ENCODE measurements around the gene MISP3. TPM values are rescaled to one million over a fixed set of nuclear protein-coding genes. Genes with fewer than 3 reads are reported as not detected.

Gene MISP3
- total RNA-seq, 1 experiment from 2014 or later, result 2.3 TPM

DNA sequence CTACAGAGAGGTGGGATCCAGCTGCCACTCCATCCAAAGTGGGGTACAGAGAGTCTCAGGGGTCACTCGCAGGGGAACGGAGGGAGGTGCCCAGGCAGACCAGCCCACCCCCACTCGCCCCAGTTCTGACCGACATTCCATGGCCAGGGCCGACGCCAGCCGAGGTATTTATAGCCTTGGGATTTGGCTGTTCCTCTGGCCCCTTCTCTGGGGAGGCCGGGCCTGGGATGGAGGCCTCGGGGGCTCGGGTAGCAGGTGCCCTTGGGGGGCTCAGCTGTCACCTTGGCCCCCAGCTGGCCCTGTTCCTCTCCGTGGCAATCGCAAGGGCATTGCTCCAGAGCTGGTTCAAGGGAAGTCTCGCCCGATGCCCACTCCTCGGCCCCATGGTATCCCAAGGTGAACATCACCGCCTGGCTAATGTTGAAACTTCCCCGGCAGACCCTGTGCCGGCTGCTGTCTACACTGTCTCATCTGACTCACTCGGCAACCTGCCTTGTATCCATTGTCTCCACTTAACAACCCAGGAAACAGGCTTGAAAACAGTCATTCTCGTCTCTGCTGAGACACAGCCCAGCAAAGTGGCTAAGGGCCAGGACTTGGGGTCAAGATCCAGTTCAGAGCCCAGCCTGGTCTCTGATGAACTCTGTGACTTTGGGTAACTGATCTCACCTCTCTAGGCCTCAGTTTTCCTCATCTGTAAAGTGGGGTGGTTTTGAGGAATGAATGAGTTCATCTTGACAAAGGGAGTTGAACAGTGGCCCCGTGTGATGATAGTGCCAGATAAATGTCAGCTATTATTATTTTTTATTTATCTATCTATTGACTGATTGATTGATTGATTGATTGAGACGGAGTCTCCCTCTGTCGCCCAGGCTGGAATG is 35.2 kb downstream of the MISP3 start:
- DNase-seq, result peak; percentile 58

DNA sequence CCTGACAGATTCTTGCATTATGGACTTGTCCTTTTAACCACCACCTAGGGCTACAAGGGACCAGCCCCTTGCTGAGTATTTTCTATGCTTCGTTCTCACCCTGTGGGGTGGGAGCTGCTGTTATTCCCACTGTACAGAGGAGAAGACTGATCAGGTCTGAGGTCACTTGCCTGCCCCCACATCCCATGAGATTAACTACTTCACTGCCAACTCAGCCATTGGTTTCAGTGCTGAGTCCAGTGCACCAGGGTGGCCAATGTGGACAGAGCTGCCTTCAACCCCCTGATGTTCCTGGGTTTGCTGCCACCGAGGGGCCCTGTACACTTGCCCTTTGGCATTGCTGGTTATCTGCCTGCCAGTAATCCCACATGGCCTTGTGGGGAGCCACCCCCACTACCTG is 38.1 kb downstream of the MISP3 start:
- no peaks in the 10 kb centered on the region for H3K9me3 ChIP-seq
- H3K27me3 ChIP-seq, result no peaks in the 10 kb centered on the region
- H3K4me3 ChIP-seq, result no peak overlapping the region
- no peak for DNase-seq
- peaks cover 22% of the 10 kb centered on the region for H3K36me3 ChIP-seq

More for the DNA sequence above, 35.2 kb downstream of the MISP3 start:
- no peak overlapping the region for H3K4me3 ChIP-seq
- no peaks in the 10 kb centered on the region for H3K27me3 ChIP-seq
- peaks cover 32% of the 10 kb centered on the region for H3K36me3 ChIP-seq
- H3K9me3 ChIP-seq, result no peaks in the 10 kb centered on the region

DNA sequence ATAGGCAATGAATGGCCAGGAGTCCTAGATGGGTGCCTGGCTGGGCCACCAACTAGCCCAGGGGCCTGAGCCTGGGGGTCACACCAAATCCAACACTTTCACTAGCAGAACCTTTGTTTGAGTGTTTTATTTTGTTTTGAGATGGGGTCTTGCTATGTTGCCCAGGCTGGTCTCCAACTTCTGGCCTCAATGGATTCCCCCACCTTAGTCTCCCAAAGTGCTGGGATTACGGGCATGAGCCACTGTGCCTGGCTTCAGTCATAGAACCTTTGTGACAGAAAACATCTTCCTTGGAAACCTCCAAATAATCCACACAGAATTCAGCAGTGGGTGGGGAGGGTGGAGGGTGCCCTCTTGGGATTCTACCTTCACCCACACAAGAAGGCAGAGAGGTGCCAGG is 38.9 kb downstream of the MISP3 start:
- DNase-seq, result no peak
- H3K4me3 ChIP-seq, result no peak overlapping the region
- H3K36me3 ChIP-seq, result peaks cover 16% of the 10 kb centered on the region
- H3K9me3 ChIP-seq, result no peaks in the 10 kb centered on the region
- no peaks in the 10 kb centered on the region for H3K27me3 ChIP-seq

DNA sequence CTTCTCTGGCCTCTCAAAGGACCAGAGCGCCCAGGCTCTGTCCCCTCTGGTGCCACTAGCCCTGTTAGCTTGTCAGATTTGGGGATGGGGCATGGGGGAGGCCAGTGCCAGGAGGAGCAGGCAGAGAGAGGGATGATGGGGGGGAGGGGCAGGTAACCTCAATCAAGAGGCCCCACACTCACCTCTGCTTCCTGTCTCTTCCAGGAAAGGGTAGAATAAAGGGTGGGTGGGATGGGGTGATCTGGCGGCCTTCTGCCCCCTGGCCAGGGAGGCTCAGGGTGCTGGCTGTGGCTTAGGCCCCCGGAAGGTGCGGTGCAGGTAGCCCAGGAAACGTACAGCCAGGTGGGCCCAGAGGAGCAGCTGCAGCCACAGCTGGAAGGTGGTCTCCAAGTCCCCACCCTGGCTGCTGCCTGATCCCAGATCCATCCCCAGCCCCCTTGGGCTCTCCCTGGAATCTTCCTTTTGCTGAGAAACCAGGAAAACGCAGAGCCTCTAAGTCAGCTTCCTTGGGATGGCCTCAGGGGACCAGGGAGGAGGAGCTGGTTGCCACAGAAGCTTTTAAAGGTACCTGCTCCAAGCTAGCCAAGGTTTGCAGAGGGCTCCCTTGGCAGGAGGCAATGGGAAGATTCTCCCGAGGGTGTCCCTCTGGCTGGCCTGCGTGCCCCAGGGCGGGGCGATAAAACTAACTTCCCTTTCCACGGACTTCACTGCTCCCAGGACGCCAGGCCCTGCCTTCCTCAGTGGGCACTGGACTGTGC is 39.6 kb downstream of the MISP3 start:
- no peak for DNase-seq
- Histone ChIP-seq H3K9me3 (no peaks in the 10 kb centered on the region), H3K4me3 (no peak overlapping the region), H3K27me3 (no peaks in the 10 kb centered on the region), H3K36me3 (peaks cover 12% of the 10 kb centered on the region)

DNA sequence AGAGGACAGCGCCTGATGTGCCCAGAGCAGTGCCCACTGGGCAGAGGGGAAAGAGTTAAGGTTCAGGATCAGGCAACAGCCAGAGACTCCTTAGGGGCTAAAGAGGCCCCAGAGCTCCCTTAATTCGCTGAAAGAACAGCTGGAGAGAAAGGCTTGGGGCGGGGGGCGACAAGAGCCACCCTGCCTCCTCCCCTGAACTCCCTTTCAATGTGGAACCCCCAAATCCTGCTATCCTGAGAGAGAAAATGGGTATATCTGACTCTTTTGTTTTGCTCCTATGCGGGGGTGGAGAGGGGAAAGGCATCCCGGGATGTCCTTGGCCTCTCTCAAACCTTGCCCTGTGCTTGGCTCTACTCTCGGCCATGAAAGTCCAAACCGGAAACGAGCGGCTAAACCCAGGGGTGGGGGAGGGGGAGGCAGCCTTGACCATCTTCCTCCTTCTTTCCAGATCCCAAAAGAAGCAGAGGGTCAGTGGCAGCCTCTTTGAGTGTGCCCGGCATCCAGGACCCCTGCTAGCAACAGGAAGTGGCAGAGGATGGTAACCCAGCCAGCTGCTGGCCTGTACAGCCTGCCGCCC is 40.3 kb downstream of the MISP3 start:
- DNase-seq, result no peak
- Histone ChIP-seq H3K36me3 (peaks cover 5% of the 10 kb centered on the region), H3K27me3 (no peaks in the 10 kb centered on the region), H3K9me3 (no peaks in the 10 kb centered on the region), H3K4me3 (no peak overlapping the region)

DNA sequence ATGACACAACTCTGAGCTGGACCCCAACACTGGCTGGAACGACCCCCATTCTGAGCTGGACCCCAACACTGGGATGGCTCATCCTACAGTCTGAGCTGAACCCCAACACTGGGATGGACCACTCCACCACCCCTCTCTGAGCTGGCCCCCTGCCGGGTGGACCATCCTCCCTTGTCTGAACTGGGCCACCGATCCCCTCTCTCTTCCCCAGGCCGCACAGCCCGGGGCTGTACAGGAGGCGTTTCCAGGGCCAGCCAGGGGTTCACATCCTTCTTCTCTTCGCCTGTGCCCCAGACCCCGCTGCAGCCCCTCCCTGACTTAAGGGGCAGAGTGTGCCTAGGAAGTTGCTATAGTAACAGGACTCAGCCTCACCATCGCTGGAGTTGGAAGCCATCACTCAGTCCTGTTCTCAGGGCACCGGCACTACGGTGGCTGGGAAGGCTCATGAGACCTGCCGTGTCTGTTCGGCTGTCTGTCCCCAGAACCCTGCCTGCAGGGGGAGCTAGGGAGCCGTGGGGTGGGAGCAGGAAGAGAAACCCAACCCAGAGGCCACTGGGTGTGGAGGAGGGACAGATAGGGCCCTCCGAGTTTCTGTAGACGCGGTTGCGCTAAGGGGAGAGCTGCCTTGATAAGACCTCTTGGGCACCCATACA is 41.3 kb downstream of the MISP3 start:
- no peaks in the 10 kb centered on the region for H3K9me3 ChIP-seq
- DNase-seq, result peak; percentile 29
- no peak overlapping the region for H3K4me3 ChIP-seq
- H3K36me3 ChIP-seq, result no peaks in the 10 kb centered on the region; the same call in none of the 2 replicates
- H3K27me3 ChIP-seq, result no peaks in the 10 kb centered on the region

DNA sequence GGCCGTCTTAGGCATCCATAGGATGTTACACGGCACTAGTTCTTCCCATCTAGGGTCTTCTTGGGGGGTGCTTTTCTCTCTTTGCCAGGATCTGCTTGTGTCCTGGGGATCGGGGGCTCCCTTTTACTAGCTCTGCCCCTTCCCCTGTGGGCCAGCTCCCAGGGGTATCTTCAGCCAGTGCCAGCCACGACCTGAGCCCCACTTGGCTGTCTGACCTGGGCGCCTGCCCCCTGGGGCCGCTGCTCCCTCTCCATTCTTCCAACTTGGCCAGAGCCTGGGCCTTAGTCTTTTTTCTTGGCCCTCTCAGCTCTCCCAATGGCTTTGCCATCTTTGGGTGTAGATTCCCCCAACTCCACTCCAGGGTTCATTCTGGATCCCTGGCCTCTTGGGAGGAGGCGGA is 41.9 kb downstream of the MISP3 start:
- no peak for DNase-seq
- H3K4me3 ChIP-seq, result no peak overlapping the region

DNA sequence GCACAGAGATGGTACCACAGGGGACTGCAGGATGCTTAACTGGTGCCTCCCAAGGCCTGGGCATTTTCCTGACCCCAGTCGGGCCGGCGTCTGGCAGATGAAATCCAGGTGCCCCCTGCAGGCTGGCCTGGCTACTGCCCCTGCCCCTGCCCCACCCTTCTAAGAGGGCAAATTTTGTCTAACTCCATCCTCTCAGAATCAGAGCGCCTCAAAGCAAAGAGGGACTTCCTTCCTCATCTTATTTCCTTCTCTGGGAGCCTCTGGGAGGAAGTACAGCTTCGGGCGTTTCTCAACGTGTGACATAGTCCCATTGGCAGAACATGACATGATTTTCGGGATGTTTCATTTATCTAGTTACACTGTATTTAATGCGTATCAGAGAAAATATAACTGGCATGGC is 42.3 kb downstream of the MISP3 start:
- H3K36me3 ChIP-seq, result peaks cover 4% of the 10 kb centered on the region
- DNase-seq, result peak; percentile 49

More for the DNA sequence above, 41.9 kb downstream of the MISP3 start:
- H3K9me3 ChIP-seq, result no peaks in the 10 kb centered on the region
- no peaks in the 10 kb centered on the region for H3K27me3 ChIP-seq
- H3K36me3 ChIP-seq, result peaks cover under 1% of the 10 kb centered on the region

DNA sequence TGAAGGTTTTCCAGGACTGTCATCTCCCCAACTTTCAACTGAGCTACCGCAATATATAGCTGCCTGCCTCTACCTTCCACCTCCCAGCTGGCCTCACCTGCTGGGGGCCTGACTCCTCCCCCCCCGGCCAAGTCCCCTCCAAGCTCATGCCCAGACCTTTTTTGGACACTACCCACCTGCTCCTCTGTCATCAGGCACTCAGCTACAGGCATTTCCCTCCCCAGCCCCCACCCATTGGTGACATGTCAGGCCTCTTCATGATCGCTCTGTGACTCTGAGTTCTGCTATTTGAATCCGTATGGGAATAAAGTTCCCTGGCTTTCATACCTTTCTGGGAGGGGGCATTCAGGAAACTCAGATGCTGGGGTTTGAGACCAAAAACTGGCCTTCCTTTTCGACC is 43.2 kb downstream of the MISP3 start:
- no peaks in the 10 kb centered on the region for H3K9me3 ChIP-seq
- H3K36me3 ChIP-seq, result peaks cover 6% of the 10 kb centered on the region
- H3K27me3 ChIP-seq, result no peaks in the 10 kb centered on the region
- no peak for DNase-seq
- H3K4me3 ChIP-seq, result no peak overlapping the region; the same call in 1 of the 2 replicates

More for the DNA sequence above, 42.3 kb downstream of the MISP3 start:
- no peak overlapping the region for H3K4me3 ChIP-seq
- no peaks in the 10 kb centered on the region for H3K27me3 ChIP-seq
- no peaks in the 10 kb centered on the region for H3K9me3 ChIP-seq

DNA sequence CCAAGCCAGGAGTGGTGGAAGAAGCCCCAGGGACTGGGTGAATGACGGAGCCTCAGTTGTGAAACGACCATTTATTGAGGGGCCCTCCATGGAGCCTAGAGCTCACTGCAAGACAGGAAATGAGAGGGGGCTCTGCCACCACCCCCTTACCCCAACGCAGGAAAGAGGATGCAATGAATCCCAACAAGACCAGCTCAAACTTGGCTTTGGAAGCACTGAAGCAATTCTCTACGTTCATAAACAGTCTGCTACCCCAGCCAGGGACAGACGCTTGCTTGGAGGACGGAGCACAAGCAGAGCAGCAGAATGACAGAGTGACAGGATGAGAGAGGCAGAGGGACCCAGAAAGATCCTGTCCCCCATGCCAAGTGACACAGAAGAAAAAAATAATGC is 43.9 kb downstream of the MISP3 start:
- DNase-seq, result no peak
- Histone ChIP-seq H3K4me3 (peak overlapping the region; percentile 77), H3K9me3 (no peaks in the 10 kb centered on the region), H3K36me3 (peaks cover 6% of the 10 kb centered on the region), H3K27me3 (no peaks in the 10 kb centered on the region)

DNA sequence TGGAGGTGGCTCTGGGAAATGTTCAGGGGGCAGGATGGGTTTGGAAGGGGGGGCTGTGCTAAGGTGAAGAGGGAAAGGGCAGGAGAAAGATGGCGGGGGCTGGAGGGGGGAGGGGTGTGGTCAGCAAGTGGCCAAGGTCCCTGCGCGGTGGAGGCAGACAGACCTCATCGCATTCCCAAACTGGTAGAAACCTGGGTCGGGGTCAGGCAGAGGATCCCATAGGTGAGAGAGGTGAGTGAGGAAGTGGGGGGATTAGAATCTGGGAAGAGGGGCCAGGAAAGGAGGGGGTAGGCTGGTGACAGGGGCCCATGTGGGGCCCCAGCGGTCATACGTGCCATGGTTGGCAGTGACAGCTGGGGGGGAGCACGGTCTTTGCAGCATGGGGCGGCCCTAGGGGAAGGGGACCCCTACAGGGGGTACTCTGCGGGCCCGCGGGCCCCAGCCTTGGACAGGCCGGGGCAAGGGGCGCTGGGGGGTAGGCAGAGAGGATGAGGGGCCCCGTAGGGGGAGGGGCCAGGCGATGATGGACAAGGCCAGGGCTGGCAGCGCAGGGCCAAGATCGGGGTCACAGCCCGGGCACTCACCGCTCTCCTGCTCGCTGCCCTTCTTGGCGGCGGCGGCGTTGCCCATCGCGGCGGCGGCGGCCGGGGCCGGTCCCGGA is 44.5 kb downstream of the MISP3 start:
- peaks cover 6% of the 10 kb centered on the region for H3K36me3 ChIP-seq
- no peak for DNase-seq
- peak overlapping the region; percentile 77 for H3K4me3 ChIP-seq
- H3K9me3 ChIP-seq, result no peaks in the 10 kb centered on the region
- H3K27me3 ChIP-seq, result no peaks in the 10 kb centered on the region

DNA sequence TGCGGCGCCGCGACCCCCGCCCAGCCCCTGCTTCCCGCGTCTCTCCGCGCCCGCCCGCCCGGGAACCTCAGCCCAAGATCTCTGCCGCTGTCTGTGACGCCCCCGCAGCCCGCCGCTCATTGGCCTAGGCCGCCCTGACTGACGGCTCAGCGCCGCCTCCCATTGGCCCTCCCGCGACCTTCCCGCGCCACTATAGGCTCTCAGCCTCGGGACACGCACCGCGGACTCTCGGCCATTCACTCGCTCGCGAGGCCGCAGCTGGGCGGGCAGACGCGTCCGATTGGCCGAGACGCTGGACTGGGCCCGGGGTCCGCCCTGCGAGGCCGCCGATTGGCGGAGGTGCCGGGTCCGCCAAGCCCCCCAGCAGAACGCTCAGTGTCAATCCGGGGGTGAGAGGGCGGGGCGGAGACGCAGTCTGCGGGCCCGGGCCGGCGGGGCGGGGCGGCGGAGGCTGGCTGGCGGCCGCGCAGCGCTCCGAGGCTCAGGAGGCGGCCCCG is 45.1 kb downstream of the MISP3 start, which contains the start of gene PRKACA:
Gene PRKACA, minus strand, starts transcription at position 95 of the 497 bp plus-strand sequence. CDS start 215 bp downstream, outside the sequence.
- Histone ChIP-seq H3K27me3 (no peaks in the 10 kb centered on the region), H3K9me3 (no peaks in the 10 kb centered on the region), H3K4me3 (peak within 1 kb of the TSS; percentile 77), H3K36me3 (peaks cover 6% of the 10 kb centered on the region)
- peak; percentile 100 for DNase-seq

DNA sequence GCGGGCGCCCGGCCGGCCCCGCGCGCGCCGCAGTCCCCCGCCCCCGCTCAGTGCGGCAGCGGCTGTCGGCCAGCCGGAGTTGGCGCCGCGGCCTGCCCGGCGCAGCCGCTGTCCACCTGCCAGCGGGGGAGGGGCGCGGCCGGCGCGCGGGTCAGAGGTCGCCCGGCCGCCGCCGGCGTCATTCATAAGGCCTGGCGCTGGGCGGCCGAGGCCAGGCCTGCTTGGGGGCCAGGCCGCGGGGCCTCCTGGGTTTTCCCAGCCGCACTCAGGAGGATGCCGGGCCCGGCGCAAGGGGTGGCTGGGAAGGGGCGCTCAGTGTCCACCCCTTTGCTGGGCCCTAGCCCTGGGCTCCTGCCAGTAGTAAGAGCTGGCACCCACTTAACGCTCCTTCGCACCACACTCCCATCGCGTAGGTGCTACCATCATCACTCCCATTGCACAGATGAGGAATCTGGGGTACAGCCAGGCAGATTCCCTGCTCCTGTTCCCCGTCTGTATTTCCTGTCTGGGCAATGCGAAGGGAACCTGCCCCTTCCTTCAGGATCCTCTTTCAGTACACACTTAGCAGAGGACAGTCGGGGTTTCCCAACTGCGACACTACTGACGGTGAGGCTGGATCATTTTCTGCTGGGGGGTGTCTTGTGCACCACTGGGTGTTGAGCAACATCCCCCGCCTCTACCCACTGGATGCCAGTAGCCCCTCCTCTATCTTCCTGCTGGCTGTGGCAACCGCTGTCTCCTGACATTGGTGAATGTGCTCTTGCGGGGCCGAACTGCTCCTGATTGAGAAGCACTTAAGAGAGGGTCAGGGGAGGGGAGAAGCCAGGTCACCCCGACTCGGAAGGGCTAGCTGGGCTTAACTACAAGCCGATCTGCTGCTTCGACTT is 45.8 kb downstream of the MISP3 start:
- Histone ChIP-seq H3K9me3 (no peaks in the 10 kb centered on the region), H3K36me3 (peaks cover 6% of the 10 kb centered on the region), H3K4me3 (peak overlapping the region; percentile 47), H3K27me3 (no peaks in the 10 kb centered on the region)
- DNase-seq, result peak; percentile 41

DNA sequence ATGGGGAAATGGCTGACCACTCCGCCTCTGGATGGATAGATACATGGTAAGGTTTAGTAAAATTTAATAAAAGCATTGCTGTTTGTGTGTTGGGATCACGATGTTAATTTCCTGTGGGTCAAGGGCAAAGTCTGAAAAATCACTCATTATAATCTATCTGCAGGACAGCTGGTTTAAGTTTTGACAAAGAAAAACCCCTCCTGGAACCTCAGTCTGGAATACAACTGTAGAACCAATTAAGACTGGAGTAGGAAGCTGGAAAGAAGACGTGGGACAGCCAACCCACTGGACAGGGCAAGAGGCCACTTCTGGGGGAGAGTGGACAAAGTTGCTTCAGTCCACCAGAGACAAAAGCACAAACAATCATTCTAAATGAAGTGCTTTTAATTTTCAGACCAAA is 46.6 kb downstream of the MISP3 start:
- no peaks in the 10 kb centered on the region for H3K9me3 ChIP-seq
- no peak overlapping the region for H3K4me3 ChIP-seq
- DNase-seq, result no peak
- no peaks in the 10 kb centered on the region for H3K27me3 ChIP-seq
- peaks cover 9% of the 10 kb centered on the region for H3K36me3 ChIP-seq
